WTC11 (cell line): Measurements from ENCODE around the gene CDX2. TPM values are rescaled to one million over a fixed set of nuclear protein-coding genes. Genes with fewer than 3 reads are reported as not detected.
"Not testable (repeated sequence)": the region's sequence is repeated elsewhere in the genome, so short reads cannot be mapped to it uniquely, and the experiment has no call there.

Experiments used
- ATAC-seq: fragments of 200-7000 bp; cut with Tn5 transposase; 2 replicates; pipeline ENCODE4 v1.10.0; 2021; ENCODE audit warnings: mild to moderate bottlenecking, moderate library complexity
- CTCF ChIA-PET: fragments of 300-600 bp; sonication (Branson Sonifier 250); formaldehyde crosslinking; loops from one replicate; lab custom pipeline; 2021; ENCODE audit warnings: antibody characterized with exemption; lab: Charles Lee
- POLR2A ChIA-PET: fragments of 350-600 bp; sonication (Branson Sonifier 250); formaldehyde crosslinking; loops from one replicate; lab custom pipeline; 2021; ENCODE audit warnings: antibody characterized with exemption; lab: Charles Lee
- DNase-seq: peaks from one replicate; pipeline ENCODE4 v3.0.0; 2021; ENCODE audit warnings: low spot score
- H3K27ac Mint-ChIP-seq: 2 replicates; pipeline ENCODE4 v1.8.0; 2021; ENCODE audit warnings: mixed read lengths
- H3K27me3 Mint-ChIP-seq: 2 replicates; pipeline ENCODE4 v1.8.0; 2021; ENCODE audit warnings: low read depth, mild to moderate bottlenecking, moderate library complexity, mixed read lengths
- H3K36me3 Mint-ChIP-seq: 2 replicates; pipeline ENCODE4 v1.8.0; 2021; ENCODE audit warnings: mixed read lengths
- H3K4me1 Mint-ChIP-seq: 2 replicates; pipeline ENCODE4 v1.8.0; 2022; ENCODE audit warnings: mixed read lengths
- H3K4me3 Mint-ChIP-seq: 2 replicates; pipeline ENCODE4 v1.8.0; 2021; ENCODE audit warnings: mild to moderate bottlenecking, moderate library complexity, mixed read lengths
- H3K9me3 Mint-ChIP-seq: 2 replicates; pipeline ENCODE4 v1.8.0; 2021; ENCODE audit warnings: mixed read lengths
- AR ChIP-seq: fragments of 250-450 bp; sonication (Bioruptor Pico); IDR thresholded peaks from 2 replicates; pipeline ENCODE4 v1.9.0; 2021; ENCODE audit warnings: mild to moderate bottlenecking
- CTCF ChIP-seq: fragments of 200-600 bp; IDR thresholded peaks from 2 replicates; pipeline ENCODE4 v1.8.0; 2022; ENCODE audit warnings: antibody characterized with exemption
- ELF4 ChIP-seq: sonication (generic); formaldehyde crosslinking; IDR thresholded peaks from 2 replicates; pipeline ENCODE4 v1.8.1; 2022; ENCODE audit warnings: low read depth, mild to moderate bottlenecking, moderate library complexity, missing genetic modification reagents
- ETV6 ChIP-seq: sonication (generic); formaldehyde crosslinking; IDR thresholded peaks from 2 replicates; pipeline ENCODE4 v1.8.1; 2022; ENCODE audit warnings: mild to moderate bottlenecking, missing genetic modification reagents
- FOXP4 ChIP-seq: sonication (generic); formaldehyde crosslinking; IDR thresholded peaks from 2 replicates; pipeline ENCODE4 v1.8.0; 2022; ENCODE audit warnings: mild to moderate bottlenecking, missing genetic modification reagents
- KAT7 ChIP-seq: sonication (generic); formaldehyde crosslinking; IDR thresholded peaks from 2 replicates; pipeline ENCODE4 v1.8.1; 2023; ENCODE audit warnings: missing genetic modification reagents, mild to moderate bottlenecking, borderline replicate concordance
- MAX ChIP-seq: sonication (generic); formaldehyde crosslinking; IDR thresholded peaks from 2 replicates; pipeline ENCODE4 v1.8.0; 2022; ENCODE audit warnings: mild to moderate bottlenecking, missing genetic modification reagents
- NR1H2 ChIP-seq: sonication (generic); formaldehyde crosslinking; IDR thresholded peaks from 2 replicates; pipeline ENCODE4 v1.9.0; 2021; ENCODE audit warnings: mild to moderate bottlenecking, moderate library complexity, missing genetic modification reagents
- NR3C1 ChIP-seq: sonication (generic); formaldehyde crosslinking; conservative IDR thresholded peaks from 2 replicates; pipeline ENCODE4 v1.8.1; 2023; ENCODE audit warnings: low read depth, mild to moderate bottlenecking, missing genetic modification reagents
- SMAD3 ChIP-seq: sonication (generic); formaldehyde crosslinking; IDR thresholded peaks from 2 replicates; pipeline ENCODE4 v1.8.0; 2022; ENCODE audit warnings: missing genetic modification reagents, mild to moderate bottlenecking, borderline replicate concordance
- SMAD4 ChIP-seq: sonication (generic); formaldehyde crosslinking; IDR thresholded peaks from 2 replicates; pipeline ENCODE4 v1.8.0; 2022; ENCODE audit warnings: mild to moderate bottlenecking, missing genetic modification reagents
- SP1 ChIP-seq: sonication (generic); formaldehyde crosslinking; conservative IDR thresholded peaks from 2 replicates; pipeline ENCODE4 v1.8.1; 2022; ENCODE audit warnings: missing genetic modification reagents
- TCF7 ChIP-seq: sonication (generic); formaldehyde crosslinking; IDR thresholded peaks from 2 replicates; pipeline ENCODE4 v1.8.0; 2022; ENCODE audit warnings: mild to moderate bottlenecking, low read depth, missing genetic modification reagents, moderate library complexity
- ZNF232 ChIP-seq: sonication (generic); formaldehyde crosslinking; IDR thresholded peaks from 2 replicates; pipeline ENCODE4 v1.8.0; 2022; ENCODE audit warnings: mild to moderate bottlenecking, missing genetic modification reagents
- ZNF263 ChIP-seq: sonication (generic); formaldehyde crosslinking; IDR thresholded peaks from 2 replicates; pipeline ENCODE4 v1.8.1; 2022; ENCODE audit warnings: low read depth, mild to moderate bottlenecking, moderate library complexity, missing genetic modification reagents
- ZNF671 ChIP-seq: fragments of 250-450 bp; sonication (Bioruptor Pico); IDR thresholded peaks from 2 replicates; pipeline ENCODE4 v1.8.0; 2021; ENCODE audit warnings: mild to moderate bottlenecking
- total RNA-seq: library from RNA; stranded (reverse); gene quantifications from 3 replicates; pipeline ENCODE4 v1.2.3, GENCODE V29; 2021
- TF ChIP-seq, protein P1 (sequence below): fragments of 250-450 bp; sonication (Bioruptor Pico); IDR thresholded peaks from 2 replicates; pipeline ENCODE4 v1.9.0; 2021; ENCODE audit warnings: mild to moderate bottlenecking, borderline replicate concordance
- TF ChIP-seq, protein P2 (sequence below): sonication (generic); formaldehyde crosslinking; IDR thresholded peaks from 2 replicates; pipeline ENCODE4 v1.8.1; 2023; ENCODE audit warnings: mild to moderate bottlenecking, missing genetic modification reagents, moderate library complexity
- TF ChIP-seq, protein P3 (sequence below): sonication (generic); formaldehyde crosslinking; IDR thresholded peaks from 2 replicates; pipeline ENCODE4 v1.8.1; 2023; ENCODE audit warnings: mild to moderate bottlenecking, missing genetic modification reagents

Gene CDX2
- total RNA-seq, 1 experiment from 2014 or later, result 0.44 TPM

DNA sequence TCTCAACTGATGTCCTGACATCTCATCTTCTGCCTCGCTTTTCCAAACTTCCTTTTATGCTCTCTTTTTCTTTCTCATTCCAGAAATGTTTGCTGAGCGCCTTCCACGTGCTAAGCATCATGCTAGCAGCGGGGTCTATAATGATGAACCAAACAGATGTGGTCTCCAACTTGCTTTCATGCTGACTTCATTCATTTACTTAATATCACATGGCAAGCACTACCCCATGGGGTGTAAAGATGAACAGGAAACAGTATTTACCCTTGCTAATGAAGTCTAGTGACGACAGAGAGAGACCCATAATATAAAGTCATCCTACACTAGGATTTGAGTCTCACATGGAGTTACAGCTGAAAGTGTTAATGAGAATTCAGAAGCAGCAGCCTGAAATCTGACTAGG is 40.9 kb upstream of the CDX2 start:
- DNase-seq (no peak), ATAC-seq (no peak)
- Mint-ChIP-seq H3K4me1 (peaks cover 18% of the 10 kb centered on the region), H3K4me3 (no peak overlapping the region), H3K27me3 (peaks cover 4% of the 10 kb centered on the region; the same call in 1 of the 2 replicates), H3K9me3 (no peaks in the 10 kb centered on the region), H3K27ac (no peak overlapping the region), H3K36me3 (no peaks in the 10 kb centered on the region)
- TF ChIP-seq AR (no peak), MAX (CRISPR knock-in tag) (no peak), NR3C1 (no peak), ELF4 (CRISPR knock-in tag) (no peak), NR1H2 (CRISPR knock-in tag) (no peak), ZNF671 (CRISPR knock-in tag) (no peak), SMAD3 (CRISPR knock-in tag) (no peak), ETV6 (CRISPR knock-in tag) (no peak), SMAD4 (CRISPR knock-in tag) (no peak), KAT7 (CRISPR knock-in tag) (no peak), ZNF263 (CRISPR knock-in tag) (no peak), ZNF232 (CRISPR knock-in tag) (no peak), CTCF (no peak), SP1 (CRISPR knock-in tag) (no peak), TCF7 (CRISPR knock-in tag) (no peak), FOXP4 (no peak)
- TF ChIP-seq, protein P1, sequence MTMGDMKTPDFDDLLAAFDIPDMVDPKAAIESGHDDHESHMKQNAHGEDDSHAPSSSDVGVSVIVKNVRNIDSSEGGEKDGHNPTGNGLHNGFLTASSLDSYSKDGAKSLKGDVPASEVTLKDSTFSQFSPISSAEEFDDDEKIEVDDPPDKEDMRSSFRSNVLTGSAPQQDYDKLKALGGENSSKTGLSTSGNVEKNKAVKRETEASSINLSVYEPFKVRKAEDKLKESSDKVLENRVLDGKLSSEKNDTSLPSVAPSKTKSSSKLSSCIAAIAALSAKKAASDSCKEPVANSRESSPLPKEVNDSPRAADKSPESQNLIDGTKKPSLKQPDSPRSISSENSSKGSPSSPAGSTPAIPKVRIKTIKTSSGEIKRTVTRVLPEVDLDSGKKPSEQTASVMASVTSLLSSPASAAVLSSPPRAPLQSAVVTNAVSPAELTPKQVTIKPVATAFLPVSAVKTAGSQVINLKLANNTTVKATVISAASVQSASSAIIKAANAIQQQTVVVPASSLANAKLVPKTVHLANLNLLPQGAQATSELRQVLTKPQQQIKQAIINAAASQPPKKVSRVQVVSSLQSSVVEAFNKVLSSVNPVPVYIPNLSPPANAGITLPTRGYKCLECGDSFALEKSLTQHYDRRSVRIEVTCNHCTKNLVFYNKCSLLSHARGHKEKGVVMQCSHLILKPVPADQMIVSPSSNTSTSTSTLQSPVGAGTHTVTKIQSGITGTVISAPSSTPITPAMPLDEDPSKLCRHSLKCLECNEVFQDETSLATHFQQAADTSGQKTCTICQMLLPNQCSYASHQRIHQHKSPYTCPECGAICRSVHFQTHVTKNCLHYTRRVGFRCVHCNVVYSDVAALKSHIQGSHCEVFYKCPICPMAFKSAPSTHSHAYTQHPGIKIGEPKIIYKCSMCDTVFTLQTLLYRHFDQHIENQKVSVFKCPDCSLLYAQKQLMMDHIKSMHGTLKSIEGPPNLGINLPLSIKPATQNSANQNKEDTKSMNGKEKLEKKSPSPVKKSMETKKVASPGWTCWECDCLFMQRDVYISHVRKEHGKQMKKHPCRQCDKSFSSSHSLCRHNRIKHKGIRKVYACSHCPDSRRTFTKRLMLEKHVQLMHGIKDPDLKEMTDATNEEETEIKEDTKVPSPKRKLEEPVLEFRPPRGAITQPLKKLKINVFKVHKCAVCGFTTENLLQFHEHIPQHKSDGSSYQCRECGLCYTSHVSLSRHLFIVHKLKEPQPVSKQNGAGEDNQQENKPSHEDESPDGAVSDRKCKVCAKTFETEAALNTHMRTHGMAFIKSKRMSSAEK, result no peak
- TF ChIP-seq, protein P2, sequence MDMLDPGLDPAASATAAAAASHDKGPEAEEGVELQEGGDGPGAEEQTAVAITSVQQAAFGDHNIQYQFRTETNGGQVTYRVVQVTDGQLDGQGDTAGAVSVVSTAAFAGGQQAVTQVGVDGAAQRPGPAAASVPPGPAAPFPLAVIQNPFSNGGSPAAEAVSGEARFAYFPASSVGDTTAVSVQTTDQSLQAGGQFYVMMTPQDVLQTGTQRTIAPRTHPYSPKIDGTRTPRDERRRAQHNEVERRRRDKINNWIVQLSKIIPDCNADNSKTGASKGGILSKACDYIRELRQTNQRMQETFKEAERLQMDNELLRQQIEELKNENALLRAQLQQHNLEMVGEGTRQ (CRISPR knock-in tag), result no peak
- TF ChIP-seq, protein P3, sequence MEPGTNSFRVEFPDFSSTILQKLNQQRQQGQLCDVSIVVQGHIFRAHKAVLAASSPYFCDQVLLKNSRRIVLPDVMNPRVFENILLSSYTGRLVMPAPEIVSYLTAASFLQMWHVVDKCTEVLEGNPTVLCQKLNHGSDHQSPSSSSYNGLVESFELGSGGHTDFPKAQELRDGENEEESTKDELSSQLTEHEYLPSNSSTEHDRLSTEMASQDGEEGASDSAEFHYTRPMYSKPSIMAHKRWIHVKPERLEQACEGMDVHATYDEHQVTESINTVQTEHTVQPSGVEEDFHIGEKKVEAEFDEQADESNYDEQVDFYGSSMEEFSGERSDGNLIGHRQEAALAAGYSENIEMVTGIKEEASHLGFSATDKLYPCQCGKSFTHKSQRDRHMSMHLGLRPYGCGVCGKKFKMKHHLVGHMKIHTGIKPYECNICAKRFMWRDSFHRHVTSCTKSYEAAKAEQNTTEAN (CRISPR knock-in tag), result no peak
- POLR2A ChIA-PET, result no interaction called here
- CTCF ChIA-PET, result interaction anchor here (0.8 kb wide), 1 partner anchor 787 kb away, joined by 3 read pairs; no protein-coding TSS in a partner anchor

- CTCF ChIA-PET, ATAC-seq, H3K9me3 Mint-ChIP-seq, DNase-seq, H3K27ac Mint-ChIP-seq, H3K4me1 Mint-ChIP-seq, H3K4me3 Mint-ChIP-seq, H3K36me3 Mint-ChIP-seq, POLR2A ChIA-PET, H3K27me3 Mint-ChIP-seq: not testable (repeated sequence)
Observed at GRCh38 chr13:28005016-28005415, 35.9 kb upstream of the CDX2 start.
